ENCODE measurements around the gene SCAMP1. TPM values are rescaled to one million over a fixed set of nuclear protein-coding genes. Genes with fewer than 3 reads are reported as not detected.

The SCAMP1 gene
- total and polyA plus RNA-seq, 10 donors = 3.7 to 28.2 (median 21.7) TPM

DNA sequence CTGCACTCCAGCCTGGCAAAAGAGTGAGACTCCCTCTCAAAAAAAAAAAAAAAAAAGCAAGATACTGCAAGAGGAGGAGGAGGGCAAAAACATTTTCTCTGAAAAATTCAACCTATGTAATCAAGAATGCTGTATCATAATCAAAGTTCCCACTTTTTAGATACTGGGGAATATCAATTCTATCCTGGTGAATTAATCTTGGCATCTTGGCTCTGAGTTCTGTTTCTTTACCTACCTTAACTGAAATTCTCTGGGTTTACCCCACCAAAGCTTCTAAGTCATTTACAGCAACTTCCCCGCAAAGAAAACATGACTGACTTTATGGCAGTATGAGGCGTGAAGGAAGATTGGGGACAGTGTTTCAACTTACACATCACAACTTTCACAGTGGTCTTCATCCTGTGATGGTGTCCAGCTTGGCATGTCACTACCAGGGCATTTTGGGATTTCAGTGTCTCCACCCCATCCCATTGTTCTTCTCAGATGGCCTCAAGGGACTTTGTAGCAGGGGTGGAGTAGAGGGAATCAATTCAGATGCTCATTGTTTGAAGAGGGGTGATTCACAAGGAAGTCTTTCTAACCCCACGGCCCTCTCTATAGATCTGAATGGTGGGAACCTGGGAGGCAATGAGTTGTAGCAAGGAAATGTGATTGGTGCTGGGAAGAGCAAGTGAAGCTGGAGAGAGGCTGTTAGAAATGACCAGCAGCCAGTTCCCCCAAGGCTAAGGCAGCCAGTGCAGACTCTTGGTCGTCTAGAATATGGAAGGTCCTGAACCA lies 130.5 kb downstream of the SCAMP1 start:
- no peak overlapping the region for H3K27ac ChIP-seq
- TF ChIP-seq POLR2A (IDR thresholded peaks at IDR 0.05) = no peak
- TF ChIP-seq CTCF (IDR thresholded peaks at IDR 0.05 in 8 of 11, conservative IDR thresholded peaks at IDR 0.05 in 3 of 11) = no peak
- no peak for TF ChIP-seq POLR2AphosphoS5 (IDR thresholded peaks at IDR 0.05)
- H3K4me3 ChIP-seq = no peak overlapping the region
- peaks cover 0 to 26% (median 3%) of the 10 kb centered on the region in 6 donors for H3K36me3 ChIP-seq
- 92 to 95% (median 93%) methylated on average over 4 of the region's 4 CpGs for WGBS, 5 donors
- intact Hi-C loops (cut with DNase I; ENCODE audit: low total_unique reads) = no loop called here
- H3K4me1 ChIP-seq = peaks cover 0 to 16% (median 4%) of the 10 kb centered on the region in 6 donors
- no peak for DNase-seq
- H3K27me3 ChIP-seq (replicated peaks in 1 of 7) = no peaks in the 10 kb centered on the region
- no peaks in the 10 kb centered on the region for H3K9me3 ChIP-seq

DNA sequence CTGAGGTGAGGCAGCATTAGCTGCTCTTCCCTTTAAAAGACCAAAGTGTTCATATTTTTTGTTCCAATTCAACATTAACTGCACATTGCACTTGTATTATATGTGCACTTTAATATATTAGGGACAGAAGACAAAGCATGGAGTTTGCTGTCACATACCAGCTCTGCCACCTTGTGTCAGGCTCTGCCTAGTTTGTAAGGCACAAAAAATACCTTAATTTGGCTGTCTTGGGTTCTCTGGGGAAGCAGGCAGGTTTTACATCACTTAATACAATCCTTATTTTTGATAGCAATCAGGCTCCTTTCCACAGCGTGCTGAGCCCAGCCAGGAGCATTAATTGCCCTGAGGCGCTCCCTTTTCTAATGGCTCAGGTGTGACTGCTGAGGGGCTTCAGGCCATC lies 131.8 kb downstream of the SCAMP1 start:
- no peaks in the 10 kb centered on the region for H3K9me3 ChIP-seq
- WGBS, 5 donors = 92 to 100% (median 96%) methylated on average over 2 of the region's 2 CpGs
- no peaks in the 10 kb centered on the region for H3K27me3 ChIP-seq (replicated peaks in 1 of 7)
- peaks cover 0 to 22% (median 3%) of the 10 kb centered on the region in 6 donors for H3K36me3 ChIP-seq
- no peak overlapping the region for H3K27ac ChIP-seq
- peaks cover 0 to 25% (median 5%) of the 10 kb centered on the region in 6 donors for H3K4me1 ChIP-seq
- no peak for TF ChIP-seq CTCF (IDR thresholded peaks at IDR 0.05 in 8 of 11, conservative IDR thresholded peaks at IDR 0.05 in 3 of 11)
- TF ChIP-seq POLR2A (IDR thresholded peaks at IDR 0.05) = no peak
- no peak for TF ChIP-seq POLR2AphosphoS5 (IDR thresholded peaks at IDR 0.05)
- H3K4me3 ChIP-seq = no peak overlapping the region
- DNase-seq = no peak
- intact Hi-C loops (cut with DNase I; ENCODE audit: low total_unique reads) = no loop called here

GRCh38 chr5:78492650-78493049 lies 132.2 kb downstream of the SCAMP1 start:
- H3K9me3 ChIP-seq = no peaks in the 10 kb centered on the region
- peaks cover 0 to 18% (median 3%) of the 10 kb centered on the region in 6 donors for H3K36me3 ChIP-seq
- TF ChIP-seq POLR2AphosphoS5 (IDR thresholded peaks at IDR 0.05) (no peak), CTCF (IDR thresholded peaks at IDR 0.05 in 8 of 11, conservative IDR thresholded peaks at IDR 0.05 in 3 of 11) (no peak)
- peaks cover 0 to 29% (median 5%) of the 10 kb centered on the region in 6 donors for H3K4me1 ChIP-seq
- intact Hi-C loops (cut with DNase I; ENCODE audit: low total_unique reads) = no loop called here
- H3K4me3 ChIP-seq = no peak overlapping the region
- no peaks in the 10 kb centered on the region for H3K27me3 ChIP-seq (replicated peaks in 1 of 7)
- H3K27ac ChIP-seq = no peak overlapping the region
- DNase-seq = no peak
- WGBS, 5 donors = 80 to 96% (median 90%) methylated on average over 7 of the region's 7 CpGs

- H3K4me3 ChIP-seq = no peak overlapping the region
- no peaks in the 10 kb centered on the region for H3K27me3 ChIP-seq (replicated peaks in 1 of 7)
- intact Hi-C loops (cut with DNase I; ENCODE audit: low total_unique reads) = no loop called here
- H3K4me1 ChIP-seq = peaks cover 0 to 31% (median 7%) of the 10 kb centered on the region in 6 donors
- H3K9me3 ChIP-seq = no peaks in the 10 kb centered on the region
- 28 to 45% (median 31%) methylated on average over 6 of the region's 6 CpGs for WGBS, 5 donors
- TF ChIP-seq POLR2AphosphoS5 (IDR thresholded peaks at IDR 0.05) (no peak), POLR2A (IDR thresholded peaks at IDR 0.05) (no peak), CTCF (IDR thresholded peaks at IDR 0.05 in 8 of 11, conservative IDR thresholded peaks at IDR 0.05 in 3 of 11) (no peak)
- H3K36me3 ChIP-seq = no peaks in the 10 kb centered on the region
- H3K27ac ChIP-seq = no peak overlapping the region
- DNase-seq = no peak
Observed at GRCh38 chr5:78495800-78496199, 135.4 kb downstream of the SCAMP1 start.

Measured in spleen (tissue), 11 donors.